Activated CD4-positive, CD25-positive, alpha-beta regulatory T cell treated with anti-CD3 and anti-CD28 coated beads, Interleukin-2, amount 50 U/mL, for 72 hours (primary cell): ENCODE results near the gene KLHDC8A.

Source experiments
- DNase-seq: peaks from one replicate; pipeline ENCODE4 v3.0.0; 2021

The KLHDC8A gene

DNA sequence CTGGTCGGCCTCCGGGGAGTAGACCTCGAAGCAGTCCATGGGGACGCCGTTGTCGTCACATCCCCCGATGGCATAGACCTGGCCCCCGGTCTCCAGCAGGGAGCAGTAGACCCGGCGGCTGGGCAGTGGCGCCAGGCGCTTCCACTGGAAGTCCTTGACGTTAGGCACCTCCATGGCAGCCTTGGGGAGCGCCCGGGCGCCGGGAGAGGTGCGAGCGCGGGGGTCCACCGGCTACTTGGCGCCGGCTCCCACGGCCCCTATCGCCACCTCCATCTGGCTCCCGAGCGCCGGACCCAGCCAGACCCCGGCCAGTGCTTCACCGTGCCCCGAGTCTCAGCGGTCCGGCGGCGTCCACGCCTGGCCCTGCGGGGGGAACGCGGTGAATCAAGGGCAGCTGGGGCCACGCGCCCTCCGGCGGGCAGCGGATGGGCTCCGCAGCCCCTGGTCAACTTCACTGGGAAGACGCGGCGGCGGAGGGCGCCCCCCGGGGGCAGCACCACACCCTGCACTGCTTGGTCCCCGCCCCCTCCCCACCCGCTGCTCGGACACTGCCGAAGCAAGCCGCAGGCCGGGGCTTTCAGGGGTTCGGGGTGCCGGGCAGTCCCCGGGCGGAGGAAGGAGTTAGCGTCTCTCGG is 13.2 kb downstream of the KLHDC8A start:
- no peak for DNase-seq

DNA sequence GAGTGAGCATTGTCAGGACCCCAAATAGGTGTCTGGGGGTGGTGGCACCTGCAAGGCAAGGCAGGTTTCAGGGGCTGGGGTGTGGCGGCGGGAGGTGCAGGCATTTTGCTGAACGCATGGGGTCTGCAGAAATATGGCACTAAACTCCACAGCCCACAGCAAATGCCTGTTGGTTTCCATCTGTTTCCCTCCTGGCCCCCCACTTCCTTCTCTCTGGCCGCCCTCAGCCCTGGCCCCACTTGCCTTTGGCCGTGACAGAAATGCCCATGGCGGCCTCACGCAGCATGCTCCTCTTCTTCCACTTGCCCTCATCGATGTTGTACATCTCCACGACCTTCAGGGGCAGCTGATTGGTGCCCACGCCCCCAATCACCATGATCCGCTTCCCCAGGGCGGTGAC is 13.7 kb downstream of the KLHDC8A start:
- DNase-seq, result no peak

DNA sequence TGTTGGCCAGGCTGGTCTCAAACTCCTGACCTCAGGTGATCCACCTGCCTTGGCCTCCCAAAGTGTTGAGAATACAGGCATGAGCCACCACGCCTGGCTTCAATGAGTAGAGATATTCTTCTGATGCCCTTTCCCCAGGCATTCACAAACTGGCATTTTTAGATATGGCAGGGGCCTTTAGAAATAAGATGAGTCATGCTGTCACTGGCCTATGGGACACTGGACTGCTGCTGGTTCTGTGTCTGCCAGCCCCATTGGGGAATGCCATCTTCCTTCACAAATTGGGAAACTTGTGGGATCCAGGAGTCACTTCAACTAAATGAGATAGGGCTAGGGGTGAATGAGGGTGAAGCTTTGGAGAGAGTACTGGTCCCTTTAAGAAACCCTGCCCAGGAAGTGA is 16.0 kb downstream of the KLHDC8A start:
- no peak for DNase-seq

DNA sequence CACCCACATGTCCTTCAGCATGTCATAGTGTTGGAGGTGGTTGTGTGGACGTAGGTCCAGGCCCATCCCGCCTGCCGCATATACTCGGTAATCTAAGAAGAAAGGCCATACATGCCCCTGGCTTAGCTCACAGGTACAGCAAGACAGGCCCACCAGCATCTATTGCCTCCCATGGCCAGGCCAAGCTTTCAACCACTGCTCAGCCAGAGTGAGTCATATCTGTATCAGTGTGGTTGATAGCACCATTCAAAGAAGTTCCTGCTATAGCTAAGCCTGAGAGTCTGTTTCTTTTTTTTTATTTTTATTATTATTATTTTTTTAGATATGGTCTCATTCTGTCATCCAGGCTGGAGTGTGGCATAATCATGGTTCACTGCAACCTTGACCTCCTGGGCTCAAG is 17.0 kb downstream of the KLHDC8A start:
- no peak for DNase-seq

DNA sequence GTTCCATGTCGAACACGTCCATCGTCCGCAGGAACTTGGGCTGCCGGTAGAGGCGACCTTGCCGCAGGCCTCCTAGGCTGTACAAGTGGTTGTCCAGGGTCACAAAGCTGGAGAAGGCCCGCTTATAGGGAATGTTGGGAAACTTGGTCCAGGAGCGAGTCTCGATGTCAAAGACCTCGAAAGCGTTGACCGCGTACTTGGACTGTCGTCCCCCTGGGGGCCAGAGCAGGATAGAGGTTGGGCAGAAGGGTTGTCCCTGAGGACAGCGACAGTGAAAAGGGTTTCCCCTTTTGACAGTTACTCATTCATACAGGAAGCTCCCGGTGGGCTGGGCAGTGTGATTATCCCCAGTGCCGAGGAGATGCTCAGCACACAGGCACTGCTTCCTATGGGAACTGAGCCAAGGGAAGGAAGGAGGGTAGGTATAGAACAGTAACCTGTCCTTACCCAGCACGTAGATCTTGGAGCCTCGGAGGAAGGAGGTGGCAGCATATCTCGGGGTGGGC is 17.5 kb downstream of the KLHDC8A start:
- no peak for DNase-seq

DNA sequence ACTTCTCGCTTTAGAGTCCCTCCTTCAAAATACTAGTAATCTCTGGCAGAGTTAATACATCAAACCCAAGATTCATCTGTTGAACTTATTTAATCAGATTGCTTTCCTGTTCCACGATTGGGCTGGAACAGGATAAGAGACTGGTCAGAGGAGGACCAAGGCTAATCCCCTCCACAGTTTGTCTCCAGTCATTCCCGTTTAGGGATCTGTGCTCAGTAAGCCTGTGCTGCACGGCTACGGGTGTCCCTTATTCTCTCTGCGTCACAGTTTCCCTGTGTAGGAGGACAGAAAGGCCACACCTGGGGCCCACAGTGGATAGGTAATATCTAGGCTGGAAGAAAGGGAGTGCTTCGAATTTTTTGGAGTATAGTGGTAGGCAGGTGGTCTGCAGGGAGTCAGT is 18.7 kb downstream of the KLHDC8A start:
- DNase-seq, result no peak

DNA sequence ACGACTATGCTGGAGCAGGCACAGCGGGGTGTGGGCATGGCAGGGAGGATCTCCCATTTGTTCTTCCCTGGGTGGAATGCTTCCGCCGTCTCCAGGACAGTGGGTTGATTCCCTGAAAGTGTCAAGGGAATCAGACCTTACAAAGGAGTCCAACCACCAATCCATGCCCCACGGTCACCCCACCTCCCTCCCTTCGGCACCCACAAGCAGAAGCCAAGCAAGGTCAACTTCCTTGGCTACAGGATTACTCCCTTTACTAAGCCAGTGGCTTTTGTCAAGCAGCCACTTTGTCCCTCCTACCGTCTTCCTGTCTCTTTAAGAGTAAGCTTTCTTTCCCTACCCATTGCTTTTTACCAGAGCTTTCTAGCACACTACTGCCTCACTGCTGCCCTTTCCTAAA is 19.2 kb downstream of the KLHDC8A start:
- DNase-seq, result no peak

DNA sequence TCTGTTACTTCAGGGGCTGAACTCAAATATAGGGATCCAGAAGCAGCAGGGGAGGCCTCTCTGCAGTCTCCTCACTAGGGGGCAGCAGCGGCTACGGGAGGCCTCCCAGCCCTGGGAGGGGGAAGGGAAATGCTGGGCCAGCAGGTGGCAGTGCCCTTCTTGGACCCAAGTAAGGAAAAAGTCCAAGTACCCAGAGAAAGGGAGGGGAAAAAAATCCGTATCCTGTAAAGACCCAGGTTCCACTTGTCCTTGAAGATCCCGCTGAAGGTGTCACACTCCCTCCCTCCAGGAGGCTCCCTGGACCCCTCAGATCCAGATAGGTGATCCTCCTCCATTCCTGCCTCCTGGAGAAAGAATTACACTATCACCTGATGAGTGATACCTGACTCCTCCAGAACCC is 21.0 kb downstream of the KLHDC8A start:
- DNase-seq, result peak; percentile 77

DNA sequence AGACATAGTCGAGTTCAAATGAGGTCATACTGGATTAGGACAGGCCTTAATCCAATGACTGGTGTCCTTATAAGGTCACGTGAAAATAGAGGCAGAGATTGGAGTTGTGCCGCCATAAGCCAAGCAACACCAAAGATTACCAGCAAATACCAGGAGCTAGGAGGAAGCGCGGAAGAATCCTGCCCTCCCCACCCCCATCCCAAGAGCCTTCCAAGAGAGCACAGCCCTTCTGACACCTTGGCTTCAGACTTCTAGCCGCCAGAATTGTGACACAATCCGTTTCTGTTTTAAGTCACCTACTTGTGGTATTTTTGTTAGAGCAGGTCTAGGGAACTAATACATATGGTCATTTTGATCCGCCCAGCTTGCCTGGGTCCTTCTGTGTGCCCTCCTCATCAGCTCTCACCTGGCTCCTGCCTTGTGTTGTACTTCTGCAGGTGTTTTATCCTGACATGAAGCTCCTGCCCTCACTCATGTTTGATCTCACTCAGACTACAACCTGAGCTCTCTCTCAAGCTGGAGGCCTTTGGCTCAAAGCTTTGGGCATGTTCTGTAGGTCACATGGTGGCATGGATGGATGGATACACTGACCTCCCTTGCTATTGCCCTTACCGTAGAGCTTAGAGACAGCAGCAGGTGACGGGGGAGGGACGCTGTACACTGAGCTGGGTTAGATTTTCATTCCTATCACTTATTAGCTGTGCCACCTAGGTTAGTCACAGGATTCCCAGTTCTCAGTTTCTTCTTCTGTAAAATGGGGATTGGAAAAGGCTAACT is 24.5 kb downstream of the KLHDC8A start:
- no peak for DNase-seq

DNA sequence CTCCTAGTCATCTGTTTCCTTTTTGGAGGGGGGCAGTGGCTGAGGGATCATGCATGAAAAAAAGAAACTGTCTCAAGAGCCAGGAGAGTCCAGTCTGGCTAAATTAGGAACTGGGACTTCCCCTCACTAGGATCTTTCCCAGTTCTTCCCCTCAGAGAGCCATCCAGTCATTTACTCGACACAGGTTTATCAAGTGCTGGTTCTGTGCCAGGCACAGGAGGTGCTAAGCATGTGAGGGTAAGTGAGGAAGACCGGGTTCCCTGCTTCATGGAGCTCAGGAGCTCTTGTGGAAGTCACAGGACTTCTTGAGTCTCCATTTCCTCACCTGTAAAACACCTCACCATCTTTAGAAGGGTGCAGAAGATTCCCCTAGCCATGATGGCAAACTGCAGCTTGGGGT is 26.6 kb downstream of the KLHDC8A start:
- DNase-seq, result no peak

DNA sequence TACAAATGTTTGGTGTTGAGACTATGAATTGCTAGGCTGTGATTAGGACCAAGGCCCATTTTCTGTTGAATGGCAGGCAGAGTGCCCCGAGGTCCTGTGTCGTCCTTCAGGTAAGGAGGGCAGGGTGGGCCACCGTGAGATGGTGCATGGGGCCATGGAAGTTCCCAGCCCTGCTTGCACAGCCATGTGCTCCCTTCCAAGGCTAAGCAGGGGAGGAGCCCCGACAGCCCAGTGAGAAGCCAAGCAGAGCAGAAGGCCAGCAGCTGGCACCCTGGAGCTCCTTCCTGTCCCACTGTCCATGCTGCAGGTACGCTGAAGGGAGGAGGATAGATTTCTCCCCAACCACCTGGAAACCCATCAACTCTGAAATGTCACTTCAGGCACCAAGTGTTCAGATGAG is 27.0 kb downstream of the KLHDC8A start:
- no peak for DNase-seq

DNA sequence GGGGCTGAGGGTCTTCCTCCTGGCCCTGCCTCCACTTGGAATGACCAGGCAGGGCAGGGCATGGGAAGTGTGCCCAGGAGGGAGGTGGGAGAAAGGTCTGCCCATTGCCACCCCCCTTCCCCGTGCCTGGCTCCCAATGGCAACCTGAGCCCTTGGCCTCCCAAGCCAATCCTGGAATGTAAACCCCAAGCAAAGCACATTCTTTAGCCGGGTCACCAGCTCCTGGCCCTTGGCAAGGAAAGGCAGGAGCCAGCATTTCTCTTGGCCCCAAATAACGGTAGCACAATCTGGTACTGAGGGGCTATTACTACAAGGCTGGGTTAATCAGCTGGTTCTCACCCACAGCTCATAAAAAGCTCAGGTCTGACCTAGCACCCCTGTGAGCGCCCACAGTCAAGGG is 28.2 kb downstream of the KLHDC8A start:
- DNase-seq, result no peak

DNA sequence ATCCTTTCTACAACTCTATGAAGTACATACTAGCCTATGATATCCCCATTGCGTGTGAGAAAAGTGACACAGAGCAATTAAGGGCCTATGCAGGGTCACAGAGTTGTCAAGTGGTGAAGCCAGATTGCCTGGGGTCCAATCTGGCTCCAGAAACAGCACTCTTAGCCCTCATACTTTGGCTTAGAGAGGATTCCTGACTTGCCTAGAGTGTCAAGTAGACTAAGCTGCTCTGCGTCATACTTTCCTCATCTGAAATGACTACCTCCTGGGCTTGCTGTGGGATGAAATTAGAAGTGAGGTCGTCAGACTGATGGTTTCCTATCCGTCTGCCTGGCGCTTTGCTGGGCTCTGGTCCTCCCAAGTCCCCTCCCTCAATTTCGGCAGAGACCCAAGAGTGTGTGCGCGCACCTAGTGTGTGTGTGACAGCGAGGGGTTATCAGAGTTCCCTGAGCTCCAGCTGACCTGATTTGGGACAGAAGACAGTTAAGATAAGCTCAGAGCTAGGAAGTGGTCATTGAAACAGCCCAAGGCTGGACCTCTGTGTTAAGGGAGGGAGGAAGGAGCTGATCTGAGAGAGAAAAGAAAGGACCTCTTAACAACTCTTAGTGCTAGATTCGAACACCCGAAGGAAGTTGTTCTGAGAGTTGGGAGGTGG is 29.8 kb downstream of the KLHDC8A start:
- DNase-seq, result no peak

DNA sequence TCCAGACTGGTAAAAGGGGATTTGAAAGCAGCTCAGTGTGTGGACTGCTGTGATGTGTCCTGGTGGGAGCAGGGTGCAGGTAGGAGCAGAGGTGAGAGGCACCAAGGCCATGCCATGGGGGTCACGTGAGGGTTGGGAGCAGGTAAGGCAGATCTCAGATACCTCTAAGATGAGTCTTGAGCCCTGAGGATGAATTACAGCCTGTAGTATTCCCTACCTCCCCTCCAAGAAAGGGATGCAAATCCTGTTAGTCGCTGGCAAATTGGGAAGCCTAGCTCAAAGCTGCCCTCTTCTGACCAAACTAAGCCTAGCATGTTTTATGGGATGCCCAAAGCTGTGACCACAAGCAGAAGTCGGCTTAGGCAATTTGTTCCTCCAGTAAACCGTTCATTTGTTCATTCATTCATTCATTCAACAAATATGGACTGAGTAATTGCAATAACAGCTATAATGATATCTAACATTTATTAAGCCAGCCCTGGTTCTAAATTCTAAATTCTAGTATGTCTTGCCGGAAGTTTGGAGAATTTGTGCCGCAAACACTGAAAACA is 31.3 kb downstream of the KLHDC8A start:
- DNase-seq, result peak; percentile 47

DNA sequence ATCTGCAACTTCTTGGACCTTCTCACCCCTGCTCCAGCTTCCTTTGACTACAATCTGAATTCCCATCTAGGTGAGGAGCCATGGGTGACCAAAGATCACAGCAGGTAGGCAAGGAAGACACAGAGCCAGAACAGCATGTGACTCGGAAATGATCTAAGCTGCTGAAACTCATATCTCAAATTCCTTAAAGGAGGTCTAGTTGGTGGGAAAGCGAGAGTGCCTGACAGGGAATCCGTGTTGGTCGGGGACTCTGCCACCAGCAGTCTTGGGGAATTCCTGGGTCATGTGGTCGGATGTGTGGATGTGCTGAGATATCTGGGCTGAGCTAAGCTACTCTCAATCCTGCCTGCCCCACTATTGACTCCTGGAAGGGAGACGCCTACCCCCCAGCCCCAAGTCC is 31.9 kb downstream of the KLHDC8A start:
- no peak for DNase-seq

DNA sequence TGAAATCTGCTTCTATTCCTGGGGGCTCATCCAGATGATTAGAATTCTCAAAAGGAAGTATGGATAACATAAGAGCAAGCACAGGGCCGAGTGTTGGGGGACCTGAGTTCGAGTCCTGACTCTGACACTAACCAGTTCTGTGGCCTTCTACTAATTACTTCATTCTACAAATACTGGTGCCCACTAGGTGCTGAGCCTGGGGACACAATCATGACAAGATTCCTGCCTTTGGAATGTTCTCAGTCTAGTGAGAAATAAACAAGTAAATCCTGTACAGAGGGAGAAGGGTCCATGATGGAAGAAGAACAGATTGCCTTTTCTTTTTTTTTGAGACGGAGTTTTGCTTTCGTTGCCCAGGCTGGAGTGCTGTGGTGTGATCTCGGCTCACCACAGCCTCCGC is 32.9 kb downstream of the KLHDC8A start:
- DNase-seq, result no peak

DNA sequence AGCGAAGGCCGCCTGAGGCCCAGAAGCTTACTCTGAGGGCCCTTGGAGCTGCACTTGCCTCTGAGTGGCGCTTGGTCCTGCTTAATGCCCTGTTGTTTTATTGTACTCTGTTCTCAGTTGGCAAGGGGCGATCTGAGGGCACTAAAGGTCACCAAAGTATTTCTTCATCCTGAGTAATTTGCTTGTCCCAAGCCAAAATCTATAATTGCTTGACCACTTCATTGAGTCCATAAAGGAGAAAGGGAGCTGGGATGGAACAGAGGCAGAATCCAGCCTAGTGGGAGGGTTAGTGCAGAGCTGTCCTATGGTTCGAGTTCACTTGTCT is 34.8 kb downstream of the KLHDC8A start:
- no peak for DNase-seq

DNA sequence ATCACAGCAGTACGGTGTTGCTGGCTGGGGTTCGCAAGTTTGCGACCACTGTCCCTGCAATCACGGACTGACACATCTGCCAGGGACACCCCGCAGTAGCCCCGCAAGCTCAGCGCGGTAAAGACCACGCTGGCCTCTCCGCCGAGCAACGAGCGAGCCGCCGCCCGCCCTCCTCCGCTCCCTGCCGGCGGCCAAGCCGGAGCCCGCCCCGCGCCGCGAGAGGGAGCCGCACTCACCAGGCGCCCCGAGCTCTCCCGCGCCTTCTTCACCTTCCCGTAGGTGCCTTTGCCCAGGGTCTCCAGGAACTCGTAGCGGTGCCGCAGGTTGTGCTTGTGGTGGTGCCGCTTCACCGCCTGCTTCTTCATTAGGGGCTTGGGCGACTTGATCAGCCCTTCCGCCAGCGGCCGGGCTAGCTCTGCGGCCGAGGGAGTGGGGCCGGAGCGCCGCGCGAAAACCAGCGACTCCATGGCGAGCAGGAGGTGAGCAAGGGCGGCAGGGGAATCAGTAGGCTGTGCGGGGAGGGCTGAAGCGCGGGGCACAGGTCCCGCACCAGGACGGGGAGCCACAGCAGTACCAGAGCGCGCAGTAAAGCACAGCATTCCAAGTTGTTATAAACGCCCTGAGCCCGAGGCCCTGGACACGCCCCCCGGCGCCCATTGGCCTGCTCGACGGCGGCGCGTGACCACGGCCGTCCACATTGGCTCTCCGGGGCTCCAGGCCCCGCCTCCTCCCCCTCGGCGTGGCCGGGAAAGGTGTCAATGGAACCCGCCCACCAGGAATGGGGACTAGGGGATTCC is 35.4 kb downstream of the KLHDC8A start, which contains the start of gene NUAK2:
Gene NUAK2 (minus strand): TSS at position 584 of the 797 bp plus-strand sequence. CDS start 117 bp downstream, at position 467.
- DNase-seq, result peak; percentile 86

DNA sequence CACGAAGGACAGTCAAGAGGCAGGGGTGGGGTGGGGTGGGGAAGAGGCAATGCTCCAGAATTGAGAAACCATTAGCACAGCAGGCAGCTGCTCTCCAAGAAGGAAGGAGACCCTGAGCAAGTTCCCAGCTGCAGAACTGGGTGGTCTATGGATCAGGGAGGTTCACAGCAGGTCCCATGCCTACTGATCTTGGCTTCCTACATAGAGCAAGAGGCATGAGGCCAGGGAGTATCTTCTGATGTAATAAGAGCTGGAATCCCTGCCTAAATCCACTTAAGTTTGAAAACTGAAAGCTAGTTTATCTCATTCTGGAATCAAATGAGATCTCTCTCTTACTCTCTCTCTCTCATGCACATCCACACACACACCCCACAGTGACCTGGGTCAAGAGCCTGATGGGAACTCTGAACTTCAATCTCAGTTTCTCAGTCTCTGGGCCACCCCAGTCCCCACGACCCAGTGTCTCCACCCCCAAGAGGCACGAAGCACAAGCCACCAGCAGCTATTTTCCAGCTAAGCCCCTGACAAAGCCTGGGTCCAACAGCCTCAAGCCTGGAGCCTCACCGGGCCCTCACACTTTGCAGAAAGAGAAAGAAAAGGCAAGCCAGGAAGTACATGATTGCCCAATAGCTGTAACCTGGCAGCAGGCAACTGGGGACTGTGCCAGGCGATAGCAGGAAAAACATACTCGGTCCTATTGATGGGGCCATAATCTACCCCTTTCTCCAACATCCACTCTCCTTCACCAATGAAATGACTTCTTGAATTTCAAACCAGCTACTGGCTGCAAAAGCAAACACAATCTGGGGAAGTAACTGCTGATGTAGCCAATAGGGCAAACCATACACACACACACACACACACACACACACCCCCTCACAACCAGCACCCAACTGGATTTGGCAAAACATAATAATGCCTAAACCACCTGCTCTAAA is 37.4 kb downstream of the KLHDC8A start:
- DNase-seq, result no peak

DNA sequence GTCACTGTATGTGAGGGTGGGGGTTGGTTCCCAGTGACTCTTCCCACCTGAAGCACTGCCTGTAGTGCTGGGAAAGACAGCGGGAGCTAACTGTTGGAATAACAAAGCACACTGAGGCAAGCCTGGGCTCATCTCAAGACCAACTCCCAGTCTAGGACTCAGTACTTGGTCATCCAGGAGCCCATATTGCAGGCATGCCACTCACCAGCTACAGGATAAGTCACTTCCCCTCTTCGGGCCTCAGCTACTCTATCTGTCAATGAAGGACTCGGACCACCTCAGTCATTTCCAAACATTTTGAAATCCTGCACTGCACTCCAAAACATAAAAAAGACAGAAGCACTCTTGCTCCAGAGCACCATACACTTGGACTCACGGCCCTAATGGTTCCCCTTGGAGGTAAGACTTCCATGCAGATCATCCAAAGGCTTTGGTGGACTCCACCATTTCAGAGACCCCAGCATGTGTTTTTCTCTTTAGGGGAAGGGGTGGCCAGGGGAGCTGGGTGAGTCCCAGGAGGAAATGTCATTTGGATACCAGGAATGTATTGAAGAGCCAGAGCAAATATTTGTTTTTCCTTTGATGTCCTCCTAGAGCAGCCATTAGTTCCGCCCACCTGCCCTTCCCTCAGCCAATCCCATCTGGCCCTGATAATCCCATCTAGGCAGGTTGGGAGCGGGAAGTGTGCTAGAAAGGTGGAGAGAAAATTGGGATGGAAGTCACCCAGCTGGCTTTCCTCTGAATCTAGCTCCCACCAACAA is 38.3 kb downstream of the KLHDC8A start:
- no peak for DNase-seq

DNA sequence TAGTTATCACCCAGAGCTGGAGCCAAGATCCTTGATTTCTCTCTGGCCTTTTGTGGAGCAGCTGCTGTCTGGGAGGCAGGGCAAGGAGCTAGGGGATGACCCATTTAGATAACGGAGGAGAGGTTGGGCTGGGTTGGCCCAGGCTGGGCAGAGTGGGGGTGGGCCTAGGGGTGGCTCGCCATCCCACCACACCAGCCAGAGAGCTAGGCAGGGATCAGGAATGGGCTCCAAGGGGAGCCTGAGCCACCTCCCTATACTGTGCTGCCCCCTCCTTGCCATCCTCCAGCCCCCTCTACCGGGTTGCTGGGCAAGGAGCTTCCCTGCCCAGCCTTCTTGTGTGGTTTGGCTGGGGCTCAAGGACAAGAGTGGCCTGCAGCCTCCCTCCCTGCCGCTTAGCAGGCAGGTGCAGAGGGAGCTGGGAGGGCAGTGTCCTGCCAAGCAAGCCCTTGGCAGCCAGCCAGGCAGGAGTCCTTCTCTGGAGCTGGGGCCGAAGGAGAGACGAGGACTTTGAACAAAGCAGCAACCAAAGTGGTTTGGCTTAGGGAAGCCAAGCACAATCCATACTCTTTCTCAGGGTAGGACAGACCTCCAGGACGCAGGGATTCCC is 39.3 kb downstream of the KLHDC8A start:
- DNase-seq, result no peak
